ENCODE data around the gene ARHGEF12.

ARHGEF12 gene

DNA sequence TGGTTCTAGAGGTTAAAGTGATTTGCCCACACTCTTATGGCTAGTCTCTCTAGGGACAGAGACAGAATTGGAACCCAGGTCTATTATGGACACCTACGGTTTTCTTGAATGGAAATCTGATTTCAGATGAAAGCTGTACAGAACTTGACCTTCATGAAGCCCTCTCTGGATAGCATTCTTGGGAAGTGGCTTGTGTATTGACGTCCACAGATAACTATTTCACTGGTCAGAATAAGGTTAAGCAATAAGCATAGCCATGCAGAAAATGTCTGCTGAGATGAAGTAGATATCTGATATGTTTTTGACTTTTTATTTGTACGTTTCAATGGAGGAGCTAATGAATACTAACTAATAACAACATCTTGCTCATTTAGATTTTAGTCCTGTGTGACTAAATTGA is 10.0 kb upstream of the ARHGEF12 start:
- H3K27me3 ChIP-seq (ENCODE audit: control insufficient read depth, insufficient read depth, low read length): peaks cover 8% of the 10 kb centered on the region
- no peak overlapping the region for H3K4me3 ChIP-seq (ENCODE audit: low read length)
- H3K9me3 ChIP-seq (ENCODE audit: control insufficient read depth, low read length): no peaks in the 10 kb centered on the region
- no peaks in the 10 kb centered on the region for H3K36me3 ChIP-seq (ENCODE audit: control insufficient read depth, insufficient read depth, low read length)
- H3K9ac ChIP-seq (ENCODE audit: low read length): no peak overlapping the region
- H3K4me1 ChIP-seq (ENCODE audit: control insufficient read depth, insufficient read depth, low read length): peaks cover 22% of the 10 kb centered on the region

DNA sequence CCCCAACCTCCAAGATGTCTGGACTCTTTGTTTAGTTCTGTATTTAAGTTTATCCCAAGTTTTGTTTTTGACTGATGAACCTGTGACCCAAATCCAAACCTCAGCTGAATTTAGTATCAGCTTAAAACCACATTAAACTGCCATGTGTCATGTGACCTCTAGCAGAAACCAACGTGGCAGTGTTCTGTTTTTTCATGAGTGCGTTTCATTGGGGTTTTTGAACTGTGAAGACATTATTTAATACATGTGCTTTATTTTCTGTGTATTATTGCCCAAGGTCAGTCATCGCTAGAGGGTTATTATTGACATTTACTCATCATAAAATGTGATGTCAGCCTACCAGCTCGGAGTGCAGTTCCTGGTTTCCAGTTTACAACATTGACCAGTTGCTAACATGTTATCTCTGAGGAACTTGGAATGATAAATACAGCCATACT is 9.3 kb upstream of the ARHGEF12 start:
- H3K27me3 ChIP-seq (ENCODE audit: control insufficient read depth, insufficient read depth, low read length): peaks cover 8% of the 10 kb centered on the region
- no peaks in the 10 kb centered on the region for H3K36me3 ChIP-seq (ENCODE audit: control insufficient read depth, insufficient read depth, low read length)
- H3K9me3 ChIP-seq (ENCODE audit: control insufficient read depth, low read length): no peaks in the 10 kb centered on the region
- peaks cover 25% of the 10 kb centered on the region for H3K4me1 ChIP-seq (ENCODE audit: control insufficient read depth, insufficient read depth, low read length)
- no peak overlapping the region for H3K4me3 ChIP-seq (ENCODE audit: low read length)
- no peak overlapping the region for H3K9ac ChIP-seq (ENCODE audit: low read length)

DNA sequence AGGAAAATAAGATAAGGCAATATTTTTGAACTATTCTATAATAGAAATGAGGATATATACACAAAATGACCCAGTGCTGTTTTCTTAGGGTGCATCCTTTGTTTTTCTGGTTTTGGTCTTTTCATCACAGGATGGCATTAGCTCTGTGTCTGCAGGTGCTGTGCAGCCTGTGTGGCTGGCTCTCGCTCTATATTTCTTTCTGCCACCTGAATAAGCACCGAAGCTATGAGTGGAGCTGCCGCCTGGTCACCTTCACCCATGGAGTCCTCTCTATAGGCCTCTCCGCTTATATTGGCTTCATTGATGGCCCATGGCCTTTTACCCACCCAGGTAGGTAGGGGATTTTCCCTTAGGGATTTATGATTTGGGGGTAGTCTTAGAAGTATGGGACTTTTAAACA is 8.9 kb upstream of the ARHGEF12 start:
- Histone ChIP-seq H3K4me1 (ENCODE audit: control insufficient read depth, insufficient read depth, low read length) (peaks cover 25% of the 10 kb centered on the region), H3K4me3 (ENCODE audit: low read length) (no peak overlapping the region), H3K27me3 (ENCODE audit: control insufficient read depth, insufficient read depth, low read length) (peaks cover 8% of the 10 kb centered on the region), H3K9me3 (ENCODE audit: control insufficient read depth, low read length) (no peaks in the 10 kb centered on the region), H3K36me3 (ENCODE audit: control insufficient read depth, insufficient read depth, low read length) (no peaks in the 10 kb centered on the region), H3K9ac (ENCODE audit: low read length) (no peak overlapping the region)

DNA sequence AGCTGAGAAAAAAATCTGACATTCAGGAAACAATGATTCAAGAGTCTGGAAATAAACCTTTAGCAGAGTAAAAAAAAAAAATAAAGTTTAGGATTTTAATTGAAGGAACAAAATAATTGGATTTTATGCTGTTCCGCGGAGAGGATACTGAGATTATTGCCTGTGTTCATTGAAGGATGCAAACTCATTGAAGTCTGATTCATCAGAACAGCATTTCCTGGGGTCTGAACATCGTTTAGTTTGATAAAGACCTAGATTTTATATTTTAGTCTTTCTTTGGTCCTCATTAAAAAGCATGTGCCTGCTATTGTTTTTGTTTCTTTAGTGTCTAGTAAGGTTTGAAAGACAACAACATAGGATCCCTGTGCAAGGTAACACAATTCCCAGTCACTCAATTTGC is 6.7 kb upstream of the ARHGEF12 start:
- Histone ChIP-seq H3K9me3 (ENCODE audit: control insufficient read depth, low read length) (no peaks in the 10 kb centered on the region), H3K9ac (ENCODE audit: low read length) (no peak overlapping the region), H3K27me3 (ENCODE audit: control insufficient read depth, insufficient read depth, low read length) (peaks cover 8% of the 10 kb centered on the region), H3K4me1 (ENCODE audit: control insufficient read depth, insufficient read depth, low read length) (peaks cover 25% of the 10 kb centered on the region), H3K4me3 (ENCODE audit: low read length) (no peak overlapping the region), H3K36me3 (ENCODE audit: control insufficient read depth, insufficient read depth, low read length) (no peaks in the 10 kb centered on the region)

DNA sequence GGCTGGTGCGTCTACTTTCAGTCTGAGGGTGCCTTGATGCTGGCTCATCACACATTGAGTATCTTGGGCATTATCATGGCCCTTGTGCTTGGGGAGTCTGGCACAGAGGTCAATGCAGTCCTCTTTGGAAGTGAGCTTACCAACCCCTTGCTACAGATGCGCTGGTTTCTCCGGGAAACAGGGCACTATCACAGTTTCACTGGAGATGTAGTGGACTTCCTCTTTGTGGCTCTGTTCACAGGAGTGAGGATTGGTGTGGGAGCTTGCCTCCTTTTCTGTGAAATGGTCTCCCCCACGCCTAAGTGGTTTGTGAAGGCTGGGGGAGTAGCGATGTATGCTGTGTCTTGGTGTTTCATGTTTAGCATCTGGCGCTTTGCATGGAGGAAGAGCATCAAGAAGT is 6.2 kb upstream of the ARHGEF12 start:
- no peak overlapping the region for H3K4me3 ChIP-seq (ENCODE audit: low read length)
- peaks cover 3% of the 10 kb centered on the region for H3K27me3 ChIP-seq (ENCODE audit: control insufficient read depth, insufficient read depth, low read length)
- H3K4me1 ChIP-seq (ENCODE audit: control insufficient read depth, insufficient read depth, low read length): peaks cover 21% of the 10 kb centered on the region
- no peak overlapping the region for H3K9ac ChIP-seq (ENCODE audit: low read length)
- H3K36me3 ChIP-seq (ENCODE audit: control insufficient read depth, insufficient read depth, low read length): no peaks in the 10 kb centered on the region
- no peaks in the 10 kb centered on the region for H3K9me3 ChIP-seq (ENCODE audit: control insufficient read depth, low read length)

DNA sequence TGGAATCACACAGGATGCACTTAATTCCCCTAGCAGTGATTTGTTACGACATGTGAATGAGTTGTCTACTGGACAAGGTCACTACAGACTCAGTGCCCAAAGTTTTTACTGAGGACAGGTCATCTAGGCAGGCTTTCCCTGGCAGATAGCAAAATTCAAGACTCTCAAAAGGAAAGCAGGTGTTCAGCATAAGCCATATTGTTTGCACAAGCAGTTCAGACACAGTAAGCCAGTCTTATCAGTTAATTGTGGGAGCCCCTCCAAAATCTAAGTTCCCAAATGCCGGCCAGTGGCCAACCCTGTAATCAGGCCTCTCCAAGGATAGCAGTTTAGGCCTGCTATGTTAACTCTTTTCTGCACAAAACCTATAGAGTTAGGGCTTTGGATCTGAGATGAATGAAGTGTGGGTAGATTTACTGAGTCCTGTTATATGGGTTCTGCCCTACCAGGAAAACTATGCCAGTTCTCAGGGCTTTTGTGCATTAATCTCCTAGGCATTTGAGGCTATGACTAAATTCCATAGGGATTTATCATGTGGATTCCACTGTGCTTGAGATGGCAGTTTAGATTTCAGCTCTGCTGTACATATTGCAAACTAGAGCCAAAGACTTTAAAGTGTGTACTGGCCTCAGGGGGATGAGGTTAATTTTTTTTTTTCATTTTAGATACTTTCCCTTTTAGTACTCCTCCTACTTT is 4.8 kb upstream of the ARHGEF12 start:
- peaks cover 15% of the 10 kb centered on the region for H3K4me1 ChIP-seq (ENCODE audit: control insufficient read depth, insufficient read depth, low read length)
- no peak overlapping the region for H3K4me3 ChIP-seq (ENCODE audit: low read length)
- no peaks in the 10 kb centered on the region for H3K36me3 ChIP-seq (ENCODE audit: control insufficient read depth, insufficient read depth, low read length)
- H3K9me3 ChIP-seq (ENCODE audit: control insufficient read depth, low read length): no peaks in the 10 kb centered on the region
- H3K27me3 ChIP-seq (ENCODE audit: control insufficient read depth, insufficient read depth, low read length): no peaks in the 10 kb centered on the region
- H3K9ac ChIP-seq (ENCODE audit: low read length): no peak overlapping the region

DNA sequence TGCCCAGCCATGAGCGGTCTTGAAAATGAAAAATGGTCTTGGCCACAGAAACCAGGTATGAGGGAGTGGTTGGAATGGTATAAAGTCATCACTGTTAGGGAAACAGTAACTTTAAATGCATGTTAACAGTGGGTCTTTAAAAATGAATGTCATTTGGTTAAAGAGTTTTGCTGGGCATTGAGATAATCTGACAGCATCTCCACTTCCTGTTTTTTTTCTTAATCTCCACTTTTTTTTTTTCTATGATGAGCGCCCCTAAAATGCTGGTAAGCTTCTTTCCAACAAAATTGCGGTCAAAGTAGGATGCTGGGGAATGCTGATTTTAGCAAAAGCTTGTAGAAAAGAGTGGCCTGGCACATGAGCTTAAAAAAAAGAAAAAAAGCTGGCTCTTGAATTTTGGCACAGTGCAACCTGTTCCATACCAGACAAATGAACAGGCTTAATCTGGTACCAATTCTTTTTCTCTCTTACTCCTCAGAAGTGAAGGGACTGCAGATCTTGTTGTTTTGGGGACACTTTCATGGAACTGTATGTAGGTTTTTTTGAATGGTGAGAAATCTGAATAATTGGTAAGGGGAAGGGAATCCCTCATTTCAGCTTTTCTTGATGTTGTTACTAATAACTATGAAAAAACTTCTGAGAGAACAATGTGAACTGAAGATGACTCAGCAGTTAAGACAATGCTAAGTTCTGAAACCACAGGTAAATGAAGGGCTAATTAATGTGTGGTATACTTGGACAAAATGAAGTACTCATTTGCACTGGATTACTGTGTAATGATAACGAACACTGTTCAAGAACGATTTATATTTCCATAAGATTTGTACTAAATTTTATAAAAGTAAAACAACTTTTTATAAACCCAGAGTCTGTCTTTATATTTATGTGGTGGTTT is 3.1 kb upstream of the ARHGEF12 start:
- H3K9ac ChIP-seq (ENCODE audit: low read length): no peak overlapping the region
- no peak overlapping the region for H3K4me3 ChIP-seq (ENCODE audit: low read length)
- peaks cover 8% of the 10 kb centered on the region for H3K4me1 ChIP-seq (ENCODE audit: control insufficient read depth, insufficient read depth, low read length)
- H3K9me3 ChIP-seq (ENCODE audit: control insufficient read depth, low read length): no peaks in the 10 kb centered on the region
- no peaks in the 10 kb centered on the region for H3K36me3 ChIP-seq (ENCODE audit: control insufficient read depth, insufficient read depth, low read length)
- H3K27me3 ChIP-seq (ENCODE audit: control insufficient read depth, insufficient read depth, low read length): no peaks in the 10 kb centered on the region

DNA sequence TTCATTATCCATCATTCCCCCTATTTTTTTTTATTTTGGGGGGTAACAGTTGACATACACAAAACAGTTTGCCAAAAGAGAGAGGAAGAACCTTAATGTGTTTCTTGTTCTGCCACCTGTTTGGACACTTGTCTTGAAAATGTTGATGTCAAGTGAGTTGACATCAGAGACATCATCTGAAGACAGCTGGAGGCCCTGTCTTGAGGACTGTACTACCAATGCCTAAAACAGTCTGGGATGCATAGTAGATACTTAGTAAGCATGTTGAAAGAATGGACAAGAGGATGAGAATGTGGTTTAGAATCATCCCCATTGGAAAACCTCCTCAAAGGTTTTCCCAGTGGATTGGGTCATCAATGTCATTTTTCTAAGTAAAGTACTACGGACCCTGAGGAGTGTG is 2.4 kb upstream of the ARHGEF12 start:
- H3K27me3 ChIP-seq (ENCODE audit: control insufficient read depth, insufficient read depth, low read length): no peaks in the 10 kb centered on the region
- H3K4me1 ChIP-seq (ENCODE audit: control insufficient read depth, insufficient read depth, low read length): peaks cover 9% of the 10 kb centered on the region
- H3K36me3 ChIP-seq (ENCODE audit: control insufficient read depth, insufficient read depth, low read length): no peaks in the 10 kb centered on the region
- H3K4me3 ChIP-seq (ENCODE audit: low read length): no peak overlapping the region
- H3K9me3 ChIP-seq (ENCODE audit: control insufficient read depth, low read length): no peaks in the 10 kb centered on the region
- no peak overlapping the region for H3K9ac ChIP-seq (ENCODE audit: low read length)

DNA sequence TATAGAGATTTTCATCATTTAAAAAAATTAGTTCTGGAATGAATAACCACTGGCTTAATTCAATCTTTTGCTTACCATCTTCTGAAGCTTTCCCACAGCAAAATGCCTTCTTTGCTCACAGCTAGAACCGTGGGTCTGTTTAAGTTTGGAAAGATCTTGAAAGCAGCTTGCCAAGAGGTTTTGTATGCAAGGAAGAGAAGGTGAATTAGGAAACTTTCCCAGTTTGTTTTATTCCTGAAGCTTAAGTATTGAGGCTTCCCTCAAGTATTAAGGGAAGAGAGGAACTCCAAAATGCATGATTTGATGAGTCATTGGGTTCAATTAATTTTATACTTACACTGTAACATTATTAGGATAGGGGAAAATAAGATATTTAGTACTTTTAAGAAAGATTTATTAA is 1.9 kb upstream of the ARHGEF12 start:
- no peaks in the 10 kb centered on the region for H3K36me3 ChIP-seq (ENCODE audit: control insufficient read depth, insufficient read depth, low read length)
- H3K27me3 ChIP-seq (ENCODE audit: control insufficient read depth, insufficient read depth, low read length): no peaks in the 10 kb centered on the region
- no peak overlapping the region for H3K9ac ChIP-seq (ENCODE audit: low read length)
- peaks cover 12% of the 10 kb centered on the region for H3K4me1 ChIP-seq (ENCODE audit: control insufficient read depth, insufficient read depth, low read length)
- H3K4me3 ChIP-seq (ENCODE audit: low read length): no peak overlapping the region
- H3K9me3 ChIP-seq (ENCODE audit: control insufficient read depth, low read length): no peaks in the 10 kb centered on the region

DNA sequence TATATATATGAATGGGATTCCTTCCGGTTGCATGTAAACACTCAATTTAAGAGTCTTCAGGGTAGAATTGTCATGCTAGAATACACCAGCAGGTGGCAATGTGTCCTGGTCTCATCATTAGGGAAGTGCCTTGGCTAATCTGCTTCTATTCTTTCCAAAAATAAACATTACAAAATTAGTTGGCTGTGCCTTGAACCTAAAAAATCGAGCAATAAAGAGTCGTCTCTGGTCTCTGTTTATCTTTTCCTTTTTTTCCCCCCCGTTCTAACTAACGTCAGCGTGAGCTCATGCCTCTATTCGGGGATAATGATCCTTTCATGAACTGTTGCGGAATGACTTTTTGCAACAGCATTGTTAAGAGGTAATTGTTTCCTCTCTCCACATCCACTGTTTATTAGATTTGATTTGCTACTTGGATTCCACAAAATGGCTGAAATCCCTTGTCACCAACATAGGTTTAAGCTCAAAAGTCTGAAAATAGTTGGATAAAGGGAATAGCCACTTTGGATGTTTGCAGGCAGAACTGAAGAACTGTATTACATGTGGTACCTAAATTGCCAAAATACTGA is 1.2 kb upstream of the ARHGEF12 start:
- H3K9me3 ChIP-seq (ENCODE audit: control insufficient read depth, low read length): no peaks in the 10 kb centered on the region
- peak overlapping the region; percentile 81 for H3K9ac ChIP-seq (ENCODE audit: low read length)
- no peaks in the 10 kb centered on the region for H3K27me3 ChIP-seq (ENCODE audit: control insufficient read depth, insufficient read depth, low read length)
- H3K36me3 ChIP-seq (ENCODE audit: control insufficient read depth, insufficient read depth, low read length): no peaks in the 10 kb centered on the region
- peak overlapping the region; percentile 38 for H3K4me3 ChIP-seq (ENCODE audit: low read length)
- H3K4me1 ChIP-seq (ENCODE audit: control insufficient read depth, insufficient read depth, low read length): peaks cover 18% of the 10 kb centered on the region

DNA sequence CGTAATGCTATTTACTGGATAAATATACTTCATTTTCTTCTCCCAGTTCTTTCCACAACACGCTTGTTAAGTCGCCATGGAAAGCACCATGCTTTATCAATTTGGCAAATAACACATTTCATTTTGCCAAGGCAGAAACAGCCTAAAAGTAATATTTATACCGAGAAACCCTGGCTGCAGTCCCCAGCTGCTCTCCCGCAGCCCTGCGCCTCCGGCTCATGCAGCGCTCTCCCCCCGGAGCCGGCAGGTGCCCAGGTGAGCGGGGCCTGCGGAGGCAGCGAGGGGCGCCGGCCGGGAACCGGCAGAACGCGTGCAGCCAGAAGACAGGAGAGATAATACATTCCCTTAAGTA is 681 bp upstream of the ARHGEF12 start:
- peaks cover 23% of the 10 kb centered on the region for H3K4me1 ChIP-seq (ENCODE audit: control insufficient read depth, insufficient read depth, low read length)
- no peaks in the 10 kb centered on the region for H3K36me3 ChIP-seq (ENCODE audit: control insufficient read depth, insufficient read depth, low read length)
- H3K4me3 ChIP-seq (ENCODE audit: low read length): peak overlapping the region; percentile 38
- peak overlapping the region; percentile 81 for H3K9ac ChIP-seq (ENCODE audit: low read length)
- no peaks in the 10 kb centered on the region for H3K9me3 ChIP-seq (ENCODE audit: control insufficient read depth, low read length)
- no peaks in the 10 kb centered on the region for H3K27me3 ChIP-seq (ENCODE audit: control insufficient read depth, insufficient read depth, low read length)

DNA sequence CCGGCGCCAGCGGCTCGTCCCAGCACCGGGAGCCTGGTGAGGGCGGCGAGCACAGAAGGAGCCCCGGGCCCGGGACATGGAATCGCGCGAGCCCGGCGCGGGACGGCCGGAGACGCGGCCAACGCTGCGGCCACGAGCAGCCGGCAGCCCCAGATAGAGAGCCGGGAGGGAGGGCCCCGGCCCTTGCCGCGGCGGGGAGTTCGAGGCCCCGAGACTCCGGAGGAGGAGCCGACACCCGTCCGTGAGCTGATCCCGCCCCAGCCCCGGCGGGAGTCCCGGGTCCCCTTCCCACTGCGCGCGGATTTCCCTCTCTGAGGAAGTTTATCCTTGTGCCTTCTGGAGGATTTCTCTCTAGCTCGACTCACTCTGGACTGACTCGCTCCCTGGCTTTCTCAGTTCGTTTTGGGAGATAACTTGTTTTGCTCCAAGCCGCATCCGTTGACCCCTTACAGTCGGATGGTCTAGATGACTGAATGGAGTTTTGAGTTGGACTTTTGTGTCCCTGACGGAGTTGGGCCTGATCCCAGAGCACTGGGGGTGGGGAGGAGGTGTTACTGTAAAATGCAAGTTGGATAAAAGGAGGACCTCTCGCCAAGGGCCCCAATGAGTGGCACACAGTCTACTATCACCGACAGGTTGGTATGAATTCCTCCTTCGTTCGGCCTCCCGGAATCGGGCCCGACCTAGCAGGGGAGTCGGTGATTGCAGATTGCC is 585 bp downstream of the ARHGEF12 start:
- Histone ChIP-seq H3K9me3 (ENCODE audit: control insufficient read depth, low read length) (no peaks in the 10 kb centered on the region), H3K27me3 (ENCODE audit: control insufficient read depth, insufficient read depth, low read length) (no peaks in the 10 kb centered on the region), H3K4me1 (ENCODE audit: control insufficient read depth, insufficient read depth, low read length) (peaks cover 23% of the 10 kb centered on the region), H3K36me3 (ENCODE audit: control insufficient read depth, insufficient read depth, low read length) (no peaks in the 10 kb centered on the region), H3K4me3 (ENCODE audit: low read length) (peak overlapping the region; percentile 97), H3K9ac (ENCODE audit: low read length) (peak overlapping the region; percentile 89)

Measured in mucosa of stomach (tissue), 1 donor.